Calu3 (cell line): ENCODE results near the gene ALDH1L1. TPM values are rescaled to one million over a fixed set of nuclear protein-coding genes. Genes with fewer than 3 reads are reported as not detected.
A peak's percentile ranks its signal among the peaks of the same experiment; 100 is the strongest.

ENCODE experiments used
- BruUV-seq: library from RNA; stranded (reverse); fragments of 400-500 nt; replicated peaks from 2 replicates; lab custom pipeline; 2021; lab: Mats Ljungman, UMichigan
- CTCF ChIA-PET: fragments of 300-600 bp; sonication (Branson Sonifier 250); formaldehyde crosslinking; loops from one replicate; lab custom pipeline; 2022; ENCODE audit warnings: antibody characterized with exemption; lab: Charles Lee
- DNase-seq: peaks from one replicate; pipeline ENCODE4 v3.0.0; 2022
- H3K27ac Mint-ChIP-seq: one replicate; pipeline ENCODE4 v1.8.0; 2022; ENCODE audit warnings: mixed read lengths; ENCODE audit not compliant: unreplicated experiment
- H3K27me3 Mint-ChIP-seq: one replicate; pipeline ENCODE4 v1.8.0; 2022; ENCODE audit warnings: mixed read lengths; ENCODE audit not compliant: unreplicated experiment
- H3K36me3 Mint-ChIP-seq: one replicate; pipeline ENCODE4 v1.8.0; 2022; ENCODE audit warnings: mild to moderate bottlenecking, moderate library complexity, mixed read lengths; ENCODE audit not compliant: insufficient read depth, unreplicated experiment
- H3K4me1 Mint-ChIP-seq: one replicate; pipeline ENCODE4 v1.8.0; 2022; ENCODE audit warnings: mild to moderate bottlenecking, low read depth, mixed read lengths; ENCODE audit not compliant: unreplicated experiment
- H3K4me3 Mint-ChIP-seq: one replicate; pipeline ENCODE4 v1.8.0; 2022; ENCODE audit warnings: mild to moderate bottlenecking, low read depth, moderate library complexity, mixed read lengths; ENCODE audit not compliant: unreplicated experiment
- H3K9me3 Mint-ChIP-seq: one replicate; pipeline ENCODE4 v1.8.0; 2022; ENCODE audit warnings: low read depth, mixed read lengths; ENCODE audit not compliant: unreplicated experiment
- CTCF ChIP-seq: fragments of 200-600 bp; IDR thresholded peaks from one replicate; pipeline ENCODE4 v1.8.0; 2022; ENCODE audit warnings: antibody characterized with exemption; ENCODE audit not compliant: unreplicated experiment
- intact Hi-C: fragments of 100-400 bp; cut with micrococcal nuclease; formaldehyde crosslinking; loops from one replicate; pipeline ENCODE4 v1.10.0; 2022; ENCODE audit not compliant: unreplicated experiment
- total RNA-seq: library from RNA; stranded (reverse); gene quantifications from 2 replicates; pipeline ENCODE4 v1.2.3, GENCODE V29; 2022

The ALDH1L1 gene
- total RNA-seq, 1 experiment from 2014 or later: 4.4 TPM

DNA sequence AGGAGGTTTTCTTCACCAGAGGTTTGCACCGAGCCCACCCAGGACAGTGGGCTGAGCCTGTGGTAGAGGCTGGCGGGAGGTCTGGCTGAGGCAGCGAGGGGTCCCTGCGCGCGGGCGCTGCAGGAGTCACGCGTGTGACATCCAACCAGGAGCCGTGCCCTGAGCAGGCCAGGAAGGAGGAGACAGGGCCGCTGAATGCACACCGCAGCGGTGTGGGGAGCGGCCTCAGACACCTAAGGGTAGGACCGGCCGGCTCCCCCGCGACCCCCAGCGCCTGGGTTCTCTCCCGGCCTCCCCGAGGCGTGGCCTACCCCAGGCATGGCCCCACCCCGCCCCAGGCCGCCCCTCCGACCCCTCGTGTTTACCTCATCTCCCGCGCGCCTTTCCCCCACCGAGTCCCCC, 96.9 kb downstream of the ALDH1L1 start:
- Mint-ChIP-seq H3K4me3 (peak overlapping the region; percentile 73), H3K27me3 (no peaks in the 10 kb centered on the region), H3K36me3 (peaks cover 34% of the 10 kb centered on the region), H3K4me1 (peaks cover 36% of the 10 kb centered on the region), H3K27ac (peak overlapping the region; percentile 40), H3K9me3 (peaks cover 3% of the 10 kb centered on the region)
- CTCF ChIA-PET: interaction anchor here (0.6 to 1.4 kb wide), 3 partner anchors 18 to 243 kb away, joined by 3 to 13 read pairs (median 5); no protein-coding TSS in a partner anchor
- intact Hi-C loops: loop anchor here (5.0 kb wide), 1 partner anchor 111 kb away; no protein-coding TSS in a partner anchor
- peak; percentile 61 for DNase-seq
- BruUV-seq: no TSS peak
- no peak for TF ChIP-seq CTCF

DNA sequence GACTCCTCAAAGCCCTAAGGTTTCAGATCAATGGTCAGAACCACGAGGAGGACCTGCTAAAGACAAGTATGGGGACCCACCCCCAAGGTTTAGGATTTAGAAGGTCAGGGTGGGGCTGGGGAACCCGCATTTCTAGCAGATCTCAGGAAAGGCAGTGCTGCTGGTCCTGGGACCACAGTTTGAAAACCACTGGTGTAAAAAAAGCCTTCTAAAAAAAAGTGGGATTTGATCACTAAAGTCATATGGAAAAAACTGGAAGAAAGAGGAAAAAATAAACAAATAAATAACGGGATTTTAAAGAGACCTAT, 97.3 kb downstream of the ALDH1L1 start:
- Mint-ChIP-seq H3K27me3 (no peaks in the 10 kb centered on the region), H3K4me3 (peak overlapping the region; percentile 73), H3K36me3 (peaks cover 34% of the 10 kb centered on the region), H3K4me1 (peaks cover 36% of the 10 kb centered on the region), H3K9me3 (peaks cover 3% of the 10 kb centered on the region), H3K27ac (peak overlapping the region; percentile 40)
- intact Hi-C loops: loop anchor here (5.0 kb wide), 1 partner anchor 111 kb away; no protein-coding TSS in a partner anchor
- TF ChIP-seq CTCF: no peak
- CTCF ChIA-PET: no interaction called here
- no TSS peak for BruUV-seq
- DNase-seq: no peak

GRCh38 chr3:126082362-126083137, 97.8 kb downstream of the ALDH1L1 start:
- peak overlapping the region; percentile 73 for H3K4me3 Mint-ChIP-seq
- no peak for TF ChIP-seq CTCF
- peaks cover 36% of the 10 kb centered on the region for H3K4me1 Mint-ChIP-seq
- DNase-seq: no peak
- H3K27ac Mint-ChIP-seq: peak overlapping the region; percentile 40
- TSS peak; percentile 55 for BruUV-seq
- intact Hi-C loops: loop anchor here (5.0 kb wide), 1 partner anchor 110 kb away; no protein-coding TSS in a partner anchor
- CTCF ChIA-PET: interaction anchor here (0.6 kb wide), 1 partner anchor 1500 kb away, joined by 4 read pairs; no protein-coding TSS in a partner anchor
- H3K36me3 Mint-ChIP-seq: peaks cover 34% of the 10 kb centered on the region
- peaks cover 3% of the 10 kb centered on the region for H3K9me3 Mint-ChIP-seq
- no peaks in the 10 kb centered on the region for H3K27me3 Mint-ChIP-seq

DNA sequence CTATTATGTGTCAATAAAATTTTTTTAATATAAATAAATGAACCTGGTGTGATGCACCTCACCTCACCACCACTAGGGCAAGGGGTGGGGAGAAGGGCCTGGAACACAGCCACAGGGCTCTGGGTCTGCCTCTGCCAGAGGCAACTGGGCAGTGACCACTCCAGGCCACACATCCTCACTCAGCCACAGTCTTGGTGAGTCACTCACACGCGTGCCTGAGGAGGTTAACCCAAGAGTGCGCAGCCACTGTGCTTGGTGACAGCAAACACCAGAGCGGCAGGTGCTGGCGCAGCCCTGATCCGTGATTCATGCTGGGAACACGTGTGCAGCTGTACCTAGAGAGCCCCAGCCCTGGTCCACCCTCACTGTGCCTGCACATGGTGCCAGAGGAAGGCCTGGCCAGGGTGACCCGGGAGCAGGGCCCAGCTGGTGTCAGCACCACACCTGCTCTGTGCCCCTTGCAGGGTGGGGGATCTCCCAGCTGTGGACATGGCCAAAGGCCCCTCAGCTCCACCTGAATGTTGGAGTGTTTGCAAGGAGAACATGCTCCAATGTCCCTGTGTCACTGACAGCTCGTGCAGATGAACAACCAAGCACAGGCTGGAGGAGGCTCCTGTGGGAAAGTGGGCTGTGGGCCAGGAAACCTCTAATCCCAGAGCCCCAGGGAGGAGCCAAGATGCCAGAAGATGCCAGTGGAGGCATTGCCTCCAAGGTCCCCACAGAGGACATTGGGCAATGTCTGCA, 98.6 kb downstream of the ALDH1L1 start:
- intact Hi-C loops: loop anchor here (5.0 kb wide), 1 partner anchor 109 kb away; no protein-coding TSS in a partner anchor
- peak overlapping the region; percentile 40 for H3K27ac Mint-ChIP-seq

More for the DNA sequence above, 98.6 kb downstream of the ALDH1L1 start:
- peaks cover 36% of the 10 kb centered on the region for H3K4me1 Mint-ChIP-seq
- H3K27me3 Mint-ChIP-seq: no peaks in the 10 kb centered on the region
- H3K36me3 Mint-ChIP-seq: peaks cover 34% of the 10 kb centered on the region
- peak; percentile 89 for DNase-seq
- H3K9me3 Mint-ChIP-seq: no peaks in the 10 kb centered on the region
- H3K4me3 Mint-ChIP-seq: no peak overlapping the region
- BruUV-seq: no TSS peak
- CTCF ChIA-PET: no interaction called here
- peak; percentile 90 for TF ChIP-seq CTCF
